ENCODE measurements around the gene ADARB1.

- TF ChIP-seq, protein P1, sequence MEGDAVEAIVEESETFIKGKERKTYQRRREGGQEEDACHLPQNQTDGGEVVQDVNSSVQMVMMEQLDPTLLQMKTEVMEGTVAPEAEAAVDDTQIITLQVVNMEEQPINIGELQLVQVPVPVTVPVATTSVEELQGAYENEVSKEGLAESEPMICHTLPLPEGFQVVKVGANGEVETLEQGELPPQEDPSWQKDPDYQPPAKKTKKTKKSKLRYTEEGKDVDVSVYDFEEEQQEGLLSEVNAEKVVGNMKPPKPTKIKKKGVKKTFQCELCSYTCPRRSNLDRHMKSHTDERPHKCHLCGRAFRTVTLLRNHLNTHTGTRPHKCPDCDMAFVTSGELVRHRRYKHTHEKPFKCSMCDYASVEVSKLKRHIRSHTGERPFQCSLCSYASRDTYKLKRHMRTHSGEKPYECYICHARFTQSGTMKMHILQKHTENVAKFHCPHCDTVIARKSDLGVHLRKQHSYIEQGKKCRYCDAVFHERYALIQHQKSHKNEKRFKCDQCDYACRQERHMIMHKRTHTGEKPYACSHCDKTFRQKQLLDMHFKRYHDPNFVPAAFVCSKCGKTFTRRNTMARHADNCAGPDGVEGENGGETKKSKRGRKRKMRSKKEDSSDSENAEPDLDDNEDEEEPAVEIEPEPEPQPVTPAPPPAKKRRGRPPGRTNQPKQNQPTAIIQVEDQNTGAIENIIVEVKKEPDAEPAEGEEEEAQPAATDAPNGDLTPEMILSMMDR (IDR thresholded peaks at IDR 0.05; ENCODE audit: insufficient read depth, low read depth, low read length), result no peak
- TF ChIP-seq EZH2 (IDR thresholded peaks at IDR 0.05; ENCODE audit: insufficient read depth, low read length), result no peak
Measured at GRCh38 chr21:45208627-45208951, 134.2 kb downstream of the ADARB1 start.

All from astrocyte (in vitro differentiated cells and primary cell).